Mesodermal cell (in vitro differentiated cells): Measurements from ENCODE around the gene WDR31. TPM values are rescaled to one million over a fixed set of nuclear protein-coding genes. Genes with fewer than 3 reads are reported as not detected.
"Not testable (repeated sequence)": the region's sequence is repeated elsewhere in the genome, so short reads cannot be mapped to it uniquely, and the experiment has no call there.

Experiments
- H3K27ac ChIP-seq: 2 replicates; pipeline ENCODE4 v1.7.0; 2013; ENCODE audit warnings: mild to moderate bottlenecking, low read depth, low read length, moderate library complexity; ENCODE audit not compliant: severe bottlenecking
- H3K36me3 ChIP-seq: 2 replicates; pipeline ENCODE4 v1.7.1; 2013; ENCODE audit warnings: mild to moderate bottlenecking, low read length, moderate library complexity; ENCODE audit not compliant: control insufficient read depth, insufficient read depth
- H3K4me1 ChIP-seq: one replicate; pipeline ENCODE4 v1.7.1; 2013; ENCODE audit warnings: mild to moderate bottlenecking, low read length; ENCODE audit not compliant: insufficient read depth, control insufficient read depth, poor library complexity, severe bottlenecking
- H3K4me3 ChIP-seq: 2 replicates; pipeline ENCODE4 v1.7.0; 2013; ENCODE audit warnings: low read length, control low read depth, mild to moderate bottlenecking; ENCODE audit not compliant: insufficient read depth, poor library complexity, severe bottlenecking; ENCODE audit errors: extremely low read depth
- H3K9me3 ChIP-seq: 2 replicates; pipeline ENCODE4 v1.7.1; 2013; ENCODE audit warnings: mild to moderate bottlenecking, low read length, moderate library complexity; ENCODE audit not compliant: control insufficient read depth
- WGBS, 2 experiments: methylation state at CpG; one replicate each; pipeline ENCODE4 v1.1.5; 2013; ENCODE audit warnings: missing lambda C conversion rate in 2 of 2; ENCODE audit not compliant: insufficient coverage in 2 of 2; 5-methylcytosine and 5-hydroxymethylcytosine counted together
- polyA plus RNA-seq, 2 experiments: library from polyadenylated mRNA; stranded (reverse); fragments of 50-300 nt; gene quantifications; one replicate each; pipeline ENCODE4 v1.2.3, GENCODE V29; 2013

The WDR31 gene
- 1.2 TPM for polyA plus RNA-seq (2013, experiment 1 of 2)
- polyA plus RNA-seq (2013, experiment 2 of 2), result 2.0 TPM

GRCh38 chr9:113340011-113340699 is at the start of gene WDR31:
Gene WDR31, minus strand, starts transcription at chr9:113340275. Its CDS starts 8,253 bp downstream, at chr9:113332022.
- WGBS, 2 experiments, result 1% methylated on average over 36 to 40 of the region's 46 CpGs
- Histone ChIP-seq H3K36me3 (no peaks in the 10 kb centered on the region), H3K27ac (no peak within 1 kb of the TSS), H3K4me3 (peak within 1 kb of the TSS; percentile 54), H3K9me3 (no peaks in the 10 kb centered on the region), H3K4me1 (no peaks in the 10 kb centered on the region)

- H3K36me3 ChIP-seq, result peaks cover 64% of the 10 kb centered on the region
- 94 to 99% methylated on average over 5 to 8 of the region's 11 CpGs for WGBS, 2 experiments
- H3K4me1 ChIP-seq, result no peaks in the 10 kb centered on the region
- H3K9me3 ChIP-seq, result no peaks in the 10 kb centered on the region
- no peak overlapping the region for H3K4me3 ChIP-seq
- no peak overlapping the region for H3K27ac ChIP-seq
Measured at GRCh38 chr9:113389451-113389850, 49.4 kb upstream of the WDR31 start.

GRCh38 chr9:113388833-113389232 is 48.8 kb upstream of the WDR31 start:
- H3K27ac ChIP-seq, result no peak overlapping the region
- WGBS, 2 experiments, result 95% methylated on average over 13 of the region's 13 CpGs
- H3K4me1 ChIP-seq, result no peaks in the 10 kb centered on the region
- peaks cover 64% of the 10 kb centered on the region for H3K36me3 ChIP-seq
- no peaks in the 10 kb centered on the region for H3K9me3 ChIP-seq
- H3K4me3 ChIP-seq, result no peak overlapping the region

DNA sequence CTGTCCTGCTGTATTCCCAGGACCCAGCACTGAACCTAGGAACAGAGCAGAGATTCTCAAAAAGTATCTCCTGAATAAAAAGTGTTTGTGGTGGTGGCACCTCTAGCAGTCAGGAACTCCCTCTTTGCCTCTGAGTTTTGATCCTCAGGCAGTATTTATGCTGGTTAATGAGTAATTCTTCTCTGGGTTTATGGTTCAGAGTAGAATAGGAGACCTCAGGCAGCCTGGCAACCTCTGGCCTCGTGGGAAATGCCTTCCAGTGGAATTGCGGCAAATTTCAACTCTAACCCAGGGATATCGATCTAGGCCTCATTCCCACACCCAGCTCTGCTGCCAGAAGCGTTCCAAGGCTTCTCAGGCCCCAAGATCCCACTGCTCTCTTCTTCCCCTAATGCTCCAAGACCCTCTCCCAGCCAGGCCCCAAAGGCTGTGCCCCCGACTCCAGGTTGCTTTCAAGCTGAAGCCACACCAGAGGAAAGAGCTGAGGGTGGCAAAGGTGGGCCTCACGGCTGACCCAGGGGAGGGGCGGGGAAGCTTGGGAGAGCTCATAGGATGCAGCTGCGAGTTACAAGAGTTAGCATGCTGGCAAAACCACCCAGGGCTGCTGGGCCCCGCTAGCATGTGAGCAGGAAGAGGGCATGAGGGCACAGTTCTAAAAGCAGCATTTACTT is 47.6 kb upstream of the WDR31 start:
- WGBS, 2 experiments, result 89 to 95% methylated on average over 8 of the region's 9 CpGs
- H3K27ac ChIP-seq, result peak overlapping the region; percentile 29
- no peaks in the 10 kb centered on the region for H3K9me3 ChIP-seq
- no peaks in the 10 kb centered on the region for H3K4me1 ChIP-seq
- no peak overlapping the region for H3K4me3 ChIP-seq
- H3K36me3 ChIP-seq, result peaks cover 57% of the 10 kb centered on the region

DNA sequence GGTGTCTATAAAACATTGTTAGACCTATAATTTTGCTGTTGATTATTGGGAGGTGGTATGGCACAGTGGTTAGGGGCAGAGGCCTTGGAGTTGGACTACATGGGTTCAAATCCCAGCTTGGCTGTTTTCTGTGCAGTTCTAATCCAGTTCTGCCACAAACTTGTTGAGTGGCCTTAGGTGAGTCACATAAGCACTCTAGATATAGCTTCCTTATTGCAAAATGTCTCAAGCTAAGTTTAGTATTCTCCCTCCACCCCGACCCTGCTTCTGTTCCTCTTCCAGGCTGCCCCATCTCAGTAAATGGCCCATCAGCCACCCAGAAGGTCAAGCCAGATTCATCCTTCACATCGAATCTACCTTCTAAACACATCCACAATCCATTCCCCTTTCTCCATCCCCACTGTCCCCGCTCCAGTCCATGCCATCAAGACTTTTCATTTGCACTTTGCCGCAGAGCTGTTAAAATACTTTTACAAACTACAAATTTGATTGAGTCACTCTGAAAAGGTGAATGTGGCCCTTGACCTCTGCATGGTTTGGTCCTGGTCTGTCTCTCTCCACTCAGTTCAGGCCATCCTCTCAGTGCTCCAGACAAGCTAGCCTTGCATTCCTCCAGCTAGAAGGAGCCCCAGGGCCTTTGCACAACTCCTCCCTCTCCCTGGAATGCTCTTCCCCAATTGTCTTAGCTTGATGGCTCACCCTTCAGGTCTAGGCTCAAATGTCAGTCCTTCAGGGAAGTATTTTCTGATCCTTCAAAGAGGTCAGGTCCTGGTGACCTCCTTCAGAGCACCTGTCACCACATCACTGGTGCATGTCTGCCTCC is 46.7 kb upstream of the WDR31 start:
- Histone ChIP-seq H3K4me1 (no peaks in the 10 kb centered on the region), H3K27ac (no peak overlapping the region), H3K36me3 (peaks cover 50% of the 10 kb centered on the region), H3K4me3 (no peak overlapping the region), H3K9me3 (no peaks in the 10 kb centered on the region)
- WGBS, 2 experiments, result 84 to 86% methylated on average over 3 of the region's 4 CpGs

GRCh38 chr9:113381909-113382411 is 41.9 kb upstream of the WDR31 start:
- 93% methylated on average over 3 to 8 of the region's 8 CpGs for WGBS, 2 experiments
- no peak overlapping the region for H3K4me3 ChIP-seq
- no peak overlapping the region for H3K27ac ChIP-seq
- H3K36me3 ChIP-seq, result peaks cover 13% of the 10 kb centered on the region
- H3K9me3 ChIP-seq, result no peaks in the 10 kb centered on the region
- peaks cover 4% of the 10 kb centered on the region for H3K4me1 ChIP-seq

GRCh38 chr9:113381441-113381840 is 41.4 kb upstream of the WDR31 start:
- not testable (repeated sequence) for H3K36me3 ChIP-seq, H3K27ac ChIP-seq, H3K9me3 ChIP-seq, H3K4me1 ChIP-seq, H3K4me3 ChIP-seq
- WGBS, 2 experiments, result 66 to 85% methylated on average over 2 to 4 of the region's 7 CpGs

GRCh38 chr9:113380869-113381378 is 40.8 kb upstream of the WDR31 start:
- Histone ChIP-seq H3K4me1 (peaks cover 4% of the 10 kb centered on the region), H3K27ac (no peak overlapping the region), H3K9me3 (no peaks in the 10 kb centered on the region), H3K36me3 (peaks cover 2% of the 10 kb centered on the region), H3K4me3 (no peak overlapping the region)
- WGBS, 2 experiments, result no CpG with 5 or more reads among the region's 1 CpG

DNA sequence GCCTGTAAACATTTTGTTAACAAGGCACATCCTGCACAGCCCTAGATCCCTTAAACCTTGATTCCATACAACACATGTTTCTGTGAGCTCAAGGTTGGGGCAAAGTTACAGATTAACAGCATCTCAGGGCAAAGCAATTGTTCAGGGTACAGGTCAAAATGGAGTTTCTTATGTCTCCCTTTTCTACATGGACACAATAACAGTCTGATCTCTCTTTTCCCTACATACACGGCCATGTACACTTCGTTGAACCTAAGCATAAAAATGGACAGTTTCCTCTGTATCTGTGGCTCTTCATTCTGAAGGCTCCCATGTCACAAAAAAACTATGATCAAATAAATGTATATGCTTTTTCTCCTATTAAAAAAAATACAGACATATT is 39.7 kb upstream of the WDR31 start:
- H3K9me3 ChIP-seq, H3K36me3 ChIP-seq, H3K4me3 ChIP-seq, H3K4me1 ChIP-seq, H3K27ac ChIP-seq: not testable (repeated sequence)
- WGBS, 2 experiments, result 83 to 85% methylated on average over 2 of the region's 2 CpGs

DNA sequence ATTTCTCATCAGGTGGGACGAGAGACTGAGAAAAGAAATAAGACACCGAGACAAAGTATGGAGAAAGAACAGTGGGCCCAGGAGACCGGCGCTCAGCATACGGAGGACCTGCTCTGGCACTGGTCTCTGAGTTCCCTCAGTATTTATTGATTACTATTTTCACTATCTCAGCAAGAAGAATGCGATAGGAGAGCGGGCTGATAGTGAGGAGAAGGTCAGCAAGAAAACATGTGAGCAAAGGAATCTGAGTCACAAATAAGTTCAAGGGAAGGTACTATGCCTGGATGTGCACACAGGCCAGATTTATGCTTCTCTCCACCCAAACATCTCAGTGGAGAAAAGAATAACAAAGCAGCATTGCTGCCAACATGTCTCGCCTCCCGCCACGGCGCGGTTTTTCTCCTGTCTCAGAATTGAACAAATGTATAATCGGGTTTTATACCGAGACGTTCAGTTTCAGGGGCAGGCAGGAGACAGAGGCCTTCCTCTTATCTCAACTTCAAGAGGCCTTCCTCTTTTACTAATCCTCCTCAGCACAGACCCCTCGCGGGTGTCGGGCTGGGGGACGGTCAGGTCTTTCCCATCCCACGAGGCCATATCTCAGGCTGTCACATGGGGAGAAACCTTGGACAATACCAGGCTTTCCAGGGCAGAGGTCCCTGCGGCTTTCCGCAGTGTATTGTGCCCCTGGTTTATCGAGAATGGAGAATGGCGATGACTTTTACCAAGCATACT is 39.2 kb upstream of the WDR31 start:
- not testable (repeated sequence) for H3K9me3 ChIP-seq, H3K4me1 ChIP-seq, H3K36me3 ChIP-seq, H3K27ac ChIP-seq, H3K4me3 ChIP-seq
- 82 to 85% methylated on average over 15 to 18 of the region's 24 CpGs for WGBS, 2 experiments
